Tibial artery (tissue), 4 donors: ENCODE results near the gene ZMYND19.

Experiments used
- DNase-seq, 2 donors: peaks; one replicate each; pipeline ENCODE4 v3.0.0-alpha.2; 2019
- H3K27ac ChIP-seq, 2 donors: fragments of 200-600 bp; sonication (generic) in 1 of 2; 1 replicate in 1 of 2; 2 replicates in 1 of 2; pipeline ENCODE4 v1.5.1; 2018 to 2019; ENCODE audit warnings: mild to moderate bottlenecking in 1 of 2
- H3K27me3 ChIP-seq, 2 donors: fragments of 200-600 bp; sonication (generic) in 1 of 2; one replicate each; pipeline versions ENCODE4 v1.5.1 to v1.6.0; 2016 to 2019
- H3K36me3 ChIP-seq, 3 donors: fragments of 200-600 bp; sonication (generic) in 2 of 3; one replicate each; pipeline ENCODE4 v1.5.1; 2016 to 2019; ENCODE audit warnings: mild to moderate bottlenecking in 2 of 3
- H3K4me1 ChIP-seq, 4 donors: fragments of 200-600 bp; sonication (generic) in 2 of 4; 1 replicate in 3 of 4; 2 replicates in 1 of 4; pipeline ENCODE4 v1.5.1; 2016 to 2019
- H3K4me3 ChIP-seq, 2 donors: fragments of 200-600 bp; sonication (generic) in 1 of 2; 1 replicate in 1 of 2; 2 replicates in 1 of 2; pipeline ENCODE4 v1.5.1; 2018 to 2019; ENCODE audit warnings: mild to moderate bottlenecking in 2 of 2
- H3K9me3 ChIP-seq, 3 donors: fragments of 200-600 bp; sonication (generic) in 1 of 3; one replicate each; pipeline ENCODE4 v1.5.1; 2016 to 2019
- intact Hi-C: fragments of 100-400 bp; cut with DNase I; formaldehyde crosslinking; loops from one replicate; pipeline ENCODE4 v1.15.0; 2023; ENCODE audit warnings: low total_unique reads
- TF ChIP-seq, protein P1 (sequence below), 2 experiments: fragments of 200-600 bp in 1 of 2; fragments of 450-650 bp in 1 of 2; IDR thresholded peaks; one replicate each; pipeline ENCODE4 v1.5.1; 2017 to 2019; ENCODE audit warnings: antibody characterized with exemption in 2 of 2, mild to moderate bottlenecking in 1 of 2, moderate library complexity in 1 of 2

Gene ZMYND19

DNA sequence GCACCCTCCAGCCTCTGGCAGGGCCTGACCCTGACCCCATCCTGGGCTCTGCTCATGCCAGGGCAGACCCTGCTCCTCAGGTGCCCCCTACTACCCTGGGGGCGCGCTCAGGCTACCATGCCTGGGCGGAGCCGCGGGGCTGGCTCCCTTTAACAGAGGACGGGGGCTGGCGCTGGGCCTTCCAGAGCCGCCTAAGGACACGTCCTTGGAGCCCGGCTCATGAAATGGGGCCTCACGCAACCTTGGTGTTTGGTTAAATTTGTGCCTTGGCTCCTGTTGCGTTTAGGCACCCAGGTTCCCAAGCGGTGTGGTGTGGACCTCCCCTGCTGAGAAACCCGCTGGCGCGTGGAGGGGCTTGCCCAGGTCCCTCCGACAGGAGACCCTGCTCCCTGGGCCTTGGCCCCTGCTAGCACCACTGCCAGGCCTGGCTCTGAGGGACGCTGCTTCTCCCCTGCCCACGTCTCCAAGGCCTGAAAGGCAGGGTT is 25.1 kb upstream of the ZMYND19 start:
- Histone ChIP-seq H3K4me1 (peaks cover 0 to 62% (median 31%) of the 10 kb centered on the region in 4 donors), H3K9me3 (no peaks in the 10 kb centered on the region), H3K4me3 (no peak overlapping the region), H3K27me3 (no peaks in the 10 kb centered on the region), H3K27ac (no peak overlapping the region), H3K36me3 (peaks cover 7 to 44% (median 24%) of the 10 kb centered on the region in 3 donors)
- intact Hi-C loops, result no loop called here
- DNase-seq, result no peak
- TF ChIP-seq, protein P1, sequence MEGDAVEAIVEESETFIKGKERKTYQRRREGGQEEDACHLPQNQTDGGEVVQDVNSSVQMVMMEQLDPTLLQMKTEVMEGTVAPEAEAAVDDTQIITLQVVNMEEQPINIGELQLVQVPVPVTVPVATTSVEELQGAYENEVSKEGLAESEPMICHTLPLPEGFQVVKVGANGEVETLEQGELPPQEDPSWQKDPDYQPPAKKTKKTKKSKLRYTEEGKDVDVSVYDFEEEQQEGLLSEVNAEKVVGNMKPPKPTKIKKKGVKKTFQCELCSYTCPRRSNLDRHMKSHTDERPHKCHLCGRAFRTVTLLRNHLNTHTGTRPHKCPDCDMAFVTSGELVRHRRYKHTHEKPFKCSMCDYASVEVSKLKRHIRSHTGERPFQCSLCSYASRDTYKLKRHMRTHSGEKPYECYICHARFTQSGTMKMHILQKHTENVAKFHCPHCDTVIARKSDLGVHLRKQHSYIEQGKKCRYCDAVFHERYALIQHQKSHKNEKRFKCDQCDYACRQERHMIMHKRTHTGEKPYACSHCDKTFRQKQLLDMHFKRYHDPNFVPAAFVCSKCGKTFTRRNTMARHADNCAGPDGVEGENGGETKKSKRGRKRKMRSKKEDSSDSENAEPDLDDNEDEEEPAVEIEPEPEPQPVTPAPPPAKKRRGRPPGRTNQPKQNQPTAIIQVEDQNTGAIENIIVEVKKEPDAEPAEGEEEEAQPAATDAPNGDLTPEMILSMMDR (IDR thresholded peaks at IDR 0.05), result no peak

DNA sequence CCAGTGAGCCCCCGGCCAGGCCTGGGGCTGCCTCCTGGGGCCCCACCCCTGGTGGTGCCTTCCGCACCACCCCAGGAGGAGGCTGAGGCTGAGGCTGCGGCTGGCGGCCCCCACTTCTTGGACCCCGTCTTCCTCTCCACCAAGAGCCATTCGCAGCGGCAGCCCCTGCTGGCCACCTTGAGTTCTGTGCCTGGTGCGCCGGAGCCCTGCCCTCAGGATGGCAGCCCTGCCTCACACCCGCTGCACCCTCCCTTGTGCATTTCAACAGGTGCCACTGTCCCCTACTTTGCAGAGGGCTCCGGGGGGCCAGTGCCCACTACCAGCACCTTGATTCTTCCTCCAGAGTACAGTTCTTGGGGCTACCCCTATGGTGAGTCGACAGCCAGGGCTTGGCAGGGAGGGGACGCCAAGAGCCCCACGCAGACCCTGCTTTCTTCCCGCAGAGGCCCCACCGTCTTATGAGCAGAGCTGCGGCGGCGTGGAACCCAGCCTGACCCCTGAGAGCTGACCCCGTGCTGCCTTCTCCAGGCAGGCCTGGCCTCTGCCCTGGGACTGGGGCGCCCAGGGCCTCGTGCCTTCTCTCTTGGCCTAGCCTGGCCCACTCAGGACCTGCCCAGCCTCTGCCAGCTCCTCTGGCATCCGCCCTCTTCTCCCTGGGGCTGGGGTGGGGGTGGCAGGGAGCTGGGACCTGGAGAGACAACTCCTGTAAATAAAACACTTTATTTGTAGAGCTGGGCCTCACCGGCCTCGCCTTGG is 24.5 kb upstream of the ZMYND19 start:
- TF ChIP-seq, protein P1 (IDR thresholded peaks at IDR 0.05), result no peak
- Histone ChIP-seq H3K4me1 (peaks cover 0 to 55% (median 25%) of the 10 kb centered on the region in 4 donors), H3K9me3 (no peaks in the 10 kb centered on the region), H3K27me3 (no peaks in the 10 kb centered on the region), H3K36me3 (peaks cover 7 to 43% (median 24%) of the 10 kb centered on the region in 3 donors), H3K4me3 (no peak overlapping the region), H3K27ac (no peak overlapping the region)
- intact Hi-C loops, result no loop called here
- no peak for DNase-seq

DNA sequence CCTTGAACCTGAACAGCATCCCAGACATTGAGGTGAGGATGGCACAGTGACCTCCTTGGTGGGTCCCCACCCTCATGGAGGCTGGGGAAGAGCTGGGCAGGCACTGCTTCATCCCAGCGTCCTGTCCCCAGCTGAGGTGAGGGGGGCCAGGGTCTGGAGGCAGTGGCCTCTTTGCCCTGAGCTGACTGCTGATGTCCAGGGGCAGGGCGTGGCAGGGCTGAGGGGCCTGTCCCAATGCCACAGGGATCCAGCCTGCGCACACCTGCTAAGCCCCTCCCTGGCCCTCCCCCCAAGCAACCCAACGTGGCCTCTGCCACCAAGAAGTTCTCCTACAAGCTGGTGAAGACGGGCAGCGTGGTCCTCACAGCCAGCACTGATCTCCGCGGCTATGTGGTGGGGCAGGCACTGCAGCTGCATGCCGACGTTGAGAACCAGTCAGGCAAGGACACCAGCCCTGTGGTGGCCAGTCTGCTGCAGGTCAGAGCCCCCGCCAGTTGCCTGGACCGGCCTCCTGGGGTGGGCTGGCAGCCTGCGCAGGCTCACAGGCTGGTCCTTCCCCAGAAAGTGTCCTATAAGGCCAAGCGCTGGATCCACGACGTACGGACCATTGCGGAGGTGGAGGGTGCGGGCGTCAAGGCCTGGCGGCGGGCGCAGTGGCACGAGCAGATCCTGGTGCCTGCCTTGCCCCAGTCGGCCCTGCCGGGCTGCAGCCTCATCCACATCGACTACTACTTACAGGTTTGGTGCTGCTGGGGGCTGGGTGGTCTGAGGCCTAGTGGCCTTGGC is 23.6 kb upstream of the ZMYND19 start:
- H3K27me3 ChIP-seq, result no peaks in the 10 kb centered on the region
- H3K4me3 ChIP-seq, result no peak overlapping the region
- H3K27ac ChIP-seq, result no peak overlapping the region
- intact Hi-C loops, result no loop called here
- H3K9me3 ChIP-seq, result no peaks in the 10 kb centered on the region
- peaks cover 0 to 55% (median 23%) of the 10 kb centered on the region in 4 donors for H3K4me1 ChIP-seq
- no peak for DNase-seq
- peaks cover 7 to 43% (median 24%) of the 10 kb centered on the region in 3 donors for H3K36me3 ChIP-seq
- TF ChIP-seq, protein P1 (IDR thresholded peaks at IDR 0.05), result no peak

- TF ChIP-seq, protein P1 (IDR thresholded peaks at IDR 0.05), result no peak
- Histone ChIP-seq H3K27ac (no peak overlapping the region), H3K4me1 (peaks cover 0 to 61% (median 24%) of the 10 kb centered on the region in 4 donors), H3K9me3 (no peaks in the 10 kb centered on the region), H3K27me3 (no peaks in the 10 kb centered on the region), H3K36me3 (peaks cover 7 to 43% (median 24%) of the 10 kb centered on the region in 3 donors), H3K4me3 (no peak overlapping the region)
- intact Hi-C loops, result no loop called here
- DNase-seq, result no peak
Observed at GRCh38 chr9:137613259-137613658, 22.9 kb upstream of the ZMYND19 start.

- no peak overlapping the region for H3K27ac ChIP-seq
- H3K9me3 ChIP-seq, result no peaks in the 10 kb centered on the region
- intact Hi-C loops, result no loop called here
- no peak overlapping the region for H3K4me3 ChIP-seq
- TF ChIP-seq, protein P1 (IDR thresholded peaks at IDR 0.05), result no peak
- H3K4me1 ChIP-seq, result peaks cover 0 to 61% (median 23%) of the 10 kb centered on the region in 4 donors
- peaks cover 7 to 43% (median 24%) of the 10 kb centered on the region in 3 donors for H3K36me3 ChIP-seq
- DNase-seq, result no peak
- no peaks in the 10 kb centered on the region for H3K27me3 ChIP-seq
Observed at GRCh38 chr9:137612741-137613142, 22.4 kb upstream of the ZMYND19 start.
